Transverse colon (tissue), 4 donors: Measurements from ENCODE around the gene RRBP1. TPM values are rescaled to one million over a fixed set of nuclear protein-coding genes. Genes with fewer than 3 reads are reported as not detected.

Source experiments
- DNase-seq: peaks from one replicate; pipeline ENCODE4 v3.0.0-alpha.2; 2019
- H3K27ac ChIP-seq, 4 donors: fragments of 200-600 bp; sonication (generic); 2 replicates each; pipeline ENCODE4 v1.5.1; 2016 to 2018; ENCODE audit warnings: inconsistent platforms in 4 of 4
- H3K27me3 ChIP-seq: fragments of 200-600 bp; sonication (generic); 2 replicates; pipeline ENCODE4 v1.5.1; 2017; ENCODE audit warnings: inconsistent platforms
- H3K36me3 ChIP-seq, 4 donors: fragments of 200-600 bp; sonication (generic); 2 replicates each; pipeline ENCODE4 v1.5.1; 2017 to 2019; ENCODE audit warnings: inconsistent platforms in 4 of 4
- H3K4me1 ChIP-seq, 4 donors: fragments of 200-600 bp; sonication (generic); 2 replicates each; pipeline ENCODE4 v1.5.1; 2017 to 2020; ENCODE audit warnings: inconsistent platforms in 4 of 4
- H3K4me3 ChIP-seq, 4 donors: fragments of 200-600 bp; sonication (generic); 1 replicate in 1 of 4; 2 replicates in 3 of 4; pipeline versions ENCODE4 v1.5.1 to v1.6.1; 2017 to 2019; ENCODE audit warnings: inconsistent platforms in 4 of 4
- H3K9me3 ChIP-seq, 2 donors: fragments of 200-600 bp; sonication (generic); 2 replicates each; pipeline ENCODE4 v1.5.1; 2017 to 2019; ENCODE audit warnings: inconsistent platforms in 2 of 2
- CTCF ChIP-seq, 5 experiments: fragments of 200-600 bp in 3 of 5; fragments of 450-650 bp in 2 of 5; sonication (generic) in 3 of 5; IDR thresholded peaks; 1 replicate in 2 of 5; 2 replicates in 3 of 5; pipeline ENCODE4 v1.5.1; 2016 to 2017; ENCODE audit warnings: antibody characterized with exemption in 5 of 5, inconsistent platforms in 3 of 5, mild to moderate bottlenecking in 2 of 5, moderate library complexity in 1 of 5
- EP300 ChIP-seq: sonication (generic); formaldehyde crosslinking; IDR thresholded peaks from one replicate; pipeline ENCODE4 v1.6.1; 2017; ENCODE audit warnings: antibody characterized with exemption, low read depth
- POLR2A ChIP-seq: fragments of 450-650 bp; IDR thresholded peaks from one replicate; pipeline ENCODE4 v1.6.1; 2016; ENCODE audit warnings: antibody characterized with exemption, mild to moderate bottlenecking, moderate library complexity
- POLR2AphosphoS5 ChIP-seq, 3 donors: sonication (generic); formaldehyde crosslinking; IDR thresholded peaks; one replicate each; pipeline ENCODE4 v1.6.1; 2016; ENCODE audit warnings: antibody characterized with exemption in 3 of 3
- WGBS, 2 donors: methylation state at CpG; one replicate each; pipeline ENCODE4 v1.1.5; 2018; ENCODE audit warnings: low coverage in 1 of 2; 5-methylcytosine and 5-hydroxymethylcytosine counted together
- in situ Hi-C, 4 donors: fragments of 200-750 bp; cut with MboI; loops; one replicate each; pipeline versions ENCODE4 v1.15.0 to v1.15.1; 2017; ENCODE audit warnings: low sequenced_read_pairs in 3 of 4, low pct_ligation_motif_present in 1 of 4, low pct_unique_long_range_greater_than_20kb in 1 of 4
- intact Hi-C: fragments of 100-400 bp; cut with DNase I; formaldehyde crosslinking; loops from one replicate; pipeline ENCODE4 v1.15.1; 2023; ENCODE audit warnings: low total_unique reads
- total RNA-seq, 4 donors: library from RNA; depleted of rRNA; stranded (reverse); fragments of >200 nt; gene quantifications; one replicate each; pipeline ENCODE4 v1.1.0, GENCODE V29; 2016

RRBP1 gene
- total RNA-seq, 4 donors from 2014 or later = 219 to 403 (median 288) TPM

- WGBS, 2 donors = 83 to 100% methylated on average over 1 of the region's 1 CpG
- no peak overlapping the region for H3K4me3 ChIP-seq
These were observed 94.9 kb downstream of the RRBP1 start for GRCh38 chr20:17587148-17587547.

DNA sequence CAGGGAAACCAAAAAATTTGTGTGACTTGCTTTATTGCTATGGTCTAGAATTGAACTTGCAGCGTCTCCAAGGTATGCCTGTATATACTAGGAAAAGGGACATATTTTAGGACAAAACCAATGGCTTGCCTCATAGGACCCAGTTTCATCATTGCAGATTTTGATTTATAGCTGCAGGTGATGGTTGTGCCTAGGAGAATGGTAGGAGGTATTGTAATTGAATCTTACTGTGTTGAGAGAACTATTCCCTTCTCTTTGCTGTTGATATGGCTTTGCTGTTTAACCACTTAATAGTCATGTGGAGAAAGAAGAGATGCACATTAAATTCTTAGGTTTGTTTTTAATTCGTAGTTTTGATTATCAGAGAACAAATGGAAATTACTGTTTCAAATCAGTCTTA lies 95.8 kb downstream of the RRBP1 start:
- H3K4me3 ChIP-seq = no peak overlapping the region
- TF ChIP-seq EP300 (no peak), POLR2AphosphoS5 (IDR thresholded peaks at IDR 0.05) (no peak), POLR2A (no peak), CTCF (IDR thresholded peaks at IDR 0.05) (no peak)
- in situ Hi-C loops = no loop called here

More at GRCh38 chr20:17587148-17587547, 94.9 kb downstream of the RRBP1 start:
- in situ Hi-C loops (no loop called here), intact Hi-C loops (no loop called here)
- TF ChIP-seq CTCF (IDR thresholded peaks at IDR 0.05) (no peak), POLR2AphosphoS5 (IDR thresholded peaks at IDR 0.05) (no peak), POLR2A (no peak), EP300 (no peak)
- DNase-seq = no peak
- Histone ChIP-seq H3K27ac (peak overlapping the region; percentile 63 to 79 (median 74)), H3K9me3 (no peaks in the 10 kb centered on the region), H3K27me3 (no peaks in the 10 kb centered on the region), H3K36me3 (no peaks in the 10 kb centered on the region), H3K4me1 (peaks cover 11 to 90% (median 34%) of the 10 kb centered on the region in 4 donors)

GRCh38 chr20:17584689-17585088 lies 97.4 kb downstream of the RRBP1 start:
- Histone ChIP-seq H3K4me3 (no peak overlapping the region), H3K9me3 (no peaks in the 10 kb centered on the region), H3K36me3 (no peaks in the 10 kb centered on the region), H3K4me1 (peaks cover 7 to 84% (median 38%) of the 10 kb centered on the region in 4 donors), H3K27ac (peak overlapping the region in 2 of 4 donors; percentile 27 to 39), H3K27me3 (no peaks in the 10 kb centered on the region)
- in situ Hi-C loops = no loop called here
- no peak for DNase-seq
- TF ChIP-seq CTCF (IDR thresholded peaks at IDR 0.05) (no peak), POLR2A (no peak), POLR2AphosphoS5 (IDR thresholded peaks at IDR 0.05) (no peak), EP300 (no peak)
- intact Hi-C loops = no loop called here

More for the DNA sequence above, 95.8 kb downstream of the RRBP1 start:
- Histone ChIP-seq H3K27ac (peak overlapping the region in 2 of 4 donors; percentile 14 to 77), H3K27me3 (no peaks in the 10 kb centered on the region), H3K4me1 (peaks cover 11 to 84% (median 31%) of the 10 kb centered on the region in 4 donors), H3K36me3 (no peaks in the 10 kb centered on the region), H3K9me3 (no peaks in the 10 kb centered on the region)
- intact Hi-C loops = no loop called here
- WGBS, 2 donors = 52 to 65% methylated on average over 2 of the region's 2 CpGs
- no peak for DNase-seq

GRCh38 chr20:17583126-17583525 lies 98.9 kb downstream of the RRBP1 start:
- Histone ChIP-seq H3K9me3 (no peaks in the 10 kb centered on the region), H3K27ac (peak overlapping the region; percentile 2 to 41 (median 17)), H3K27me3 (no peaks in the 10 kb centered on the region), H3K4me1 (peaks cover 12 to 82% (median 40%) of the 10 kb centered on the region in 4 donors), H3K36me3 (no peaks in the 10 kb centered on the region), H3K4me3 (no peak overlapping the region)
- WGBS, 2 donors = 88 to 94% methylated on average over 3 of the region's 3 CpGs
- intact Hi-C loops (no loop called here), in situ Hi-C loops (no loop called here)
- TF ChIP-seq POLR2AphosphoS5 (IDR thresholded peaks at IDR 0.05) = no peak
- no peak for TF ChIP-seq POLR2A
- no peak for TF ChIP-seq EP300
- no peak for TF ChIP-seq CTCF (IDR thresholded peaks at IDR 0.05)
- DNase-seq = no peak
